ENCODE measurements around the gene BCORL1. TPM values are rescaled to one million over a fixed set of nuclear protein-coding genes. Genes with fewer than 3 reads are reported as not detected.

Gene BCORL1
- total and polyA plus RNA-seq, 2 donors, result 4.5 to 9.4 TPM

GRCh38 chrX:130085551-130086446 lies 103.4 kb downstream of the BCORL1 start:
- 69% methylated on average over 11 of the region's 11 CpGs for WGBS
- Histone ChIP-seq H3K4me1 (ENCODE audit: insufficient read depth) (no peaks in the 10 kb centered on the region), H3K36me3 (ENCODE audit: insufficient read depth) (peaks cover 2% of the 10 kb centered on the region), H3K4me3 (ENCODE audit: low read depth, low read length) (no peak overlapping the region), H3K27ac (ENCODE audit: low read depth) (peak overlapping the region; percentile 5)
- DNase-seq (ENCODE audit: extremely low spot score), result no peak

- Histone ChIP-seq H3K4me3 (ENCODE audit: low read depth, low read length) (no peak overlapping the region), H3K4me1 (ENCODE audit: insufficient read depth) (no peaks in the 10 kb centered on the region), H3K36me3 (ENCODE audit: insufficient read depth) (peaks cover 2% of the 10 kb centered on the region), H3K27ac (ENCODE audit: low read depth) (peak overlapping the region; percentile 5)
- DNase-seq (ENCODE audit: extremely low spot score), result no peak
- whole genome bisulfite sequencing, result 69% methylated on average over 13 of the region's 13 CpGs
These were observed 104.2 kb downstream of the BCORL1 start for GRCh38 chrX:130086447-130087206.

GRCh38 chrX:130090364-130090763 lies 107.9 kb downstream of the BCORL1 start:
- WGBS, result 81% methylated on average over 3 of the region's 3 CpGs
- Histone ChIP-seq H3K4me3 (ENCODE audit: low read depth, low read length) (no peak overlapping the region), H3K27ac (ENCODE audit: low read depth) (no peak overlapping the region), H3K36me3 (ENCODE audit: insufficient read depth) (no peaks in the 10 kb centered on the region), H3K4me1 (ENCODE audit: insufficient read depth) (peaks cover 3% of the 10 kb centered on the region)
- DNase-seq (ENCODE audit: extremely low spot score), result no peak

GRCh38 chrX:130091980-130092522 lies 109.6 kb downstream of the BCORL1 start:
- peaks cover 3% of the 10 kb centered on the region for H3K4me1 ChIP-seq (ENCODE audit: insufficient read depth)
- H3K4me3 ChIP-seq (ENCODE audit: low read depth, low read length), result no peak overlapping the region
- H3K27ac ChIP-seq (ENCODE audit: low read depth), result peak overlapping the region; percentile 59
- no peak for DNase-seq (ENCODE audit: extremely low spot score)
- no peaks in the 10 kb centered on the region for H3K36me3 ChIP-seq (ENCODE audit: insufficient read depth)
- WGBS, result 57% methylated on average over 10 of the region's 10 CpGs

GRCh38 chrX:130093271-130093670 lies 110.8 kb downstream of the BCORL1 start:
- no peak overlapping the region for H3K27ac ChIP-seq (ENCODE audit: low read depth)
- H3K36me3 ChIP-seq (ENCODE audit: insufficient read depth), result no peaks in the 10 kb centered on the region
- H3K4me3 ChIP-seq (ENCODE audit: low read depth, low read length), result no peak overlapping the region
- WGBS, result 84% methylated on average over 2 of the region's 2 CpGs
- no peak for DNase-seq (ENCODE audit: extremely low spot score)
- H3K4me1 ChIP-seq (ENCODE audit: insufficient read depth), result peaks cover 5% of the 10 kb centered on the region

- Histone ChIP-seq H3K4me1 (ENCODE audit: insufficient read depth) (peaks cover 6% of the 10 kb centered on the region), H3K36me3 (ENCODE audit: insufficient read depth) (no peaks in the 10 kb centered on the region), H3K27ac (ENCODE audit: low read depth) (no peak overlapping the region), H3K4me3 (ENCODE audit: low read depth, low read length) (no peak overlapping the region)
- WGBS, result 71% methylated on average over 8 of the region's 8 CpGs
- DNase-seq (ENCODE audit: extremely low spot score), result no peak
These were observed 112.3 kb downstream of the BCORL1 start for GRCh38 chrX:130094696-130095095.

- no peak for DNase-seq (ENCODE audit: extremely low spot score)
- no peaks in the 10 kb centered on the region for H3K36me3 ChIP-seq (ENCODE audit: insufficient read depth)
- WGBS, result 81% methylated on average over 6 of the region's 6 CpGs
- peaks cover 6% of the 10 kb centered on the region for H3K4me1 ChIP-seq (ENCODE audit: insufficient read depth)
- no peak overlapping the region for H3K4me3 ChIP-seq (ENCODE audit: low read depth, low read length)
- no peak overlapping the region for H3K27ac ChIP-seq (ENCODE audit: low read depth)
These were observed 113.0 kb downstream of the BCORL1 start for GRCh38 chrX:130095249-130096030.

- H3K27ac ChIP-seq (ENCODE audit: low read depth), result peak overlapping the region; percentile 61
- DNase-seq (ENCODE audit: extremely low spot score), result no peak
These were observed 115.2 kb downstream of the BCORL1 start for GRCh38 chrX:130097507-130098209.

GRCh38 chrX:130098210-130098552 lies 115.7 kb downstream of the BCORL1 start:
- H3K4me3 ChIP-seq (ENCODE audit: low read depth, low read length), result no peak overlapping the region
- no peak for DNase-seq (ENCODE audit: extremely low spot score)
- WGBS, result 48% methylated on average over 5 of the region's 5 CpGs
- H3K27ac ChIP-seq (ENCODE audit: low read depth), result peak overlapping the region; percentile 61
- no peaks in the 10 kb centered on the region for H3K36me3 ChIP-seq (ENCODE audit: insufficient read depth)
- H3K4me1 ChIP-seq (ENCODE audit: insufficient read depth), result peaks cover 5% of the 10 kb centered on the region

More at GRCh38 chrX:130097507-130098209, 115.2 kb downstream of the BCORL1 start:
- H3K36me3 ChIP-seq (ENCODE audit: insufficient read depth), result no peaks in the 10 kb centered on the region
- no peak overlapping the region for H3K4me3 ChIP-seq (ENCODE audit: low read depth, low read length)
- peaks cover 5% of the 10 kb centered on the region for H3K4me1 ChIP-seq (ENCODE audit: insufficient read depth)
- 53% methylated on average over 14 of the region's 14 CpGs for WGBS

GRCh38 chrX:130100180-130100579 lies 117.7 kb downstream of the BCORL1 start:
- DNase-seq (ENCODE audit: extremely low spot score), result no peak
- Histone ChIP-seq H3K27ac (ENCODE audit: low read depth) (peak overlapping the region; percentile 64), H3K4me3 (ENCODE audit: low read depth, low read length) (no peak overlapping the region), H3K36me3 (ENCODE audit: insufficient read depth) (no peaks in the 10 kb centered on the region), H3K4me1 (ENCODE audit: insufficient read depth) (peaks cover 3% of the 10 kb centered on the region)
- WGBS, result 51% methylated on average over 5 of the region's 5 CpGs

- peaks cover 1% of the 10 kb centered on the region for H3K4me1 ChIP-seq (ENCODE audit: insufficient read depth)
- WGBS, result 53% methylated on average over 3 of the region's 3 CpGs
- no peak overlapping the region for H3K4me3 ChIP-seq (ENCODE audit: low read depth, low read length)
- H3K36me3 ChIP-seq (ENCODE audit: insufficient read depth), result no peaks in the 10 kb centered on the region
- no peak for DNase-seq (ENCODE audit: extremely low spot score)
- no peak overlapping the region for H3K27ac ChIP-seq (ENCODE audit: low read depth)
These were observed 121.2 kb downstream of the BCORL1 start for GRCh38 chrX:130103605-130104004.

- H3K27ac ChIP-seq (ENCODE audit: low read depth), result no peak overlapping the region
- WGBS, result 80% methylated on average over 3 of the region's 3 CpGs
These were observed 122.8 kb downstream of the BCORL1 start for GRCh38 chrX:130105244-130105643.

GRCh38 chrX:130106071-130106470 lies 123.6 kb downstream of the BCORL1 start:
- Histone ChIP-seq H3K4me3 (ENCODE audit: low read depth, low read length) (no peak overlapping the region), H3K4me1 (ENCODE audit: insufficient read depth) (peaks cover 1% of the 10 kb centered on the region), H3K27ac (ENCODE audit: low read depth) (no peak overlapping the region), H3K36me3 (ENCODE audit: insufficient read depth) (no peaks in the 10 kb centered on the region)
- DNase-seq (ENCODE audit: extremely low spot score), result no peak
- 36% methylated on average over 10 of the region's 10 CpGs for WGBS

More at GRCh38 chrX:130105244-130105643, 122.8 kb downstream of the BCORL1 start:
- no peak overlapping the region for H3K4me3 ChIP-seq (ENCODE audit: low read depth, low read length)
- no peaks in the 10 kb centered on the region for H3K36me3 ChIP-seq (ENCODE audit: insufficient read depth)
- H3K4me1 ChIP-seq (ENCODE audit: insufficient read depth), result peaks cover 1% of the 10 kb centered on the region
- DNase-seq (ENCODE audit: extremely low spot score), result no peak
